ENCODE measurements around the gene ATP2B1.

Gene ATP2B1

GRCh38 chr12:89712706-89713105 lies 4.1 kb upstream of the ATP2B1 start:
- TF ChIP-seq CTCF (IDR thresholded peaks at IDR 0.05; ENCODE audit: insufficient read depth, low read depth, low read length, missing control alignments), result no peak
- DNase-seq (ENCODE audit: low read depth), result no peak
- H3K4me3 ChIP-seq (ENCODE audit: low read depth, low read length), result no peak overlapping the region

GRCh38 chr12:89710873-89711750 lies 2.5 kb upstream of the ATP2B1 start:
- DNase-seq (ENCODE audit: low read depth), result no peak
- H3K4me3 ChIP-seq (ENCODE audit: low read depth, low read length), result peak overlapping the region; percentile 68
- no peak for TF ChIP-seq CTCF (IDR thresholded peaks at IDR 0.05; ENCODE audit: insufficient read depth, low read depth, low read length, missing control alignments)

- TF ChIP-seq CTCF (IDR thresholded peaks at IDR 0.05; ENCODE audit: insufficient read depth, low read depth, low read length, missing control alignments), result no peak
- DNase-seq (ENCODE audit: low read depth), result peak; percentile 57
- H3K4me3 ChIP-seq (ENCODE audit: low read depth, low read length), result peak overlapping the region; percentile 68
Observed at GRCh38 chr12:89709995-89710872, 1.6 kb upstream of the ATP2B1 start.

- DNase-seq (ENCODE audit: low read depth), result peak; percentile 100
- TF ChIP-seq CTCF (IDR thresholded peaks at IDR 0.05; ENCODE audit: insufficient read depth, low read depth, low read length, missing control alignments), result no peak
Observed at GRCh38 chr12:89709157-89709994, 738 bp upstream of the ATP2B1 start.

GRCh38 chr12:89707703-89708564 lies 704 bp downstream of the ATP2B1 start:
- DNase-seq (ENCODE audit: low read depth), result peak; percentile 56
- H3K4me3 ChIP-seq (ENCODE audit: low read depth, low read length), result peak overlapping the region; percentile 68
- TF ChIP-seq CTCF (IDR thresholded peaks at IDR 0.05; ENCODE audit: insufficient read depth, low read depth, low read length, missing control alignments), result no peak

More at GRCh38 chr12:89709157-89709994, 738 bp upstream of the ATP2B1 start:
- peak overlapping the region; percentile 73 for H3K4me3 ChIP-seq (ENCODE audit: low read depth, low read length)
